ENCODE measurements around the gene RBFOX1.

RBFOX1 gene

DNA sequence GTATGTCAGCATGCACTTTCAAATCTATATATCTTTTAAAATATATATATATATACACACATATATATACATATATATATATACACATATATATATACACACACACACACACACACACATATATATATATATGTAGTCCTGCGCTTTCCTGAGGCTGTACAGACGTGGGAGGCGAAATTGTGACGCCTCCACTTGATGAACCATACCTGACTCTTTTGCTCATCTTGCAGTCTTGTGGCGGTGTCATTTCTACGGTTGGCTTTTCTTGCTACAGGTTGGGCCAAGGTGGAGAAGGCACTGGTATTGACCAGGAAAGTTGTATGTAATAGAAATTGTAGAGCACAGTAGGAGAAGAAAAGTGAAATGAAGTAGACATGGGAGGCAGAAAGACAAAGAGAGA, 88.2 kb downstream of the RBFOX1 start:
- no peak for DNase-seq (ENCODE audit: low spot score)

DNA sequence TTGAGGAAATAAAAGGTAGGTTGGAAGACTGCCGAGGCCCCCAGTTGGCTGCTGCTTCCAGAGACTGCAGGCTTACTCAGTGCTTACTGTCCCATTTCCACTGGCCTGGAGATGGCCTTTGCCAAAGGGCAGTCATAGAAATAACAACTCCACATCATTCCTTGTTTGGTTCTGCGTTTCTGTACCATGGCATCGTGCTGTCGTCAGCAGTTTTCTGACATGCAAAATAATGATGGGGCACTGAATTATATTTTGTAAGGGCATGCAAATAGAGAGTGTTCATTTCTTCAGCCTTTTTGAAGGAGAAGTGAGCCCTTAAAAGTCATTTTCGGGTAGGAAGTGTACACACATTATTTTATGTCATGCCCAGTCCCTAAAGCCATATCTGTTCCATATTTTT, 88.9 kb downstream of the RBFOX1 start:
- DNase-seq (ENCODE audit: low spot score), result no peak

DNA sequence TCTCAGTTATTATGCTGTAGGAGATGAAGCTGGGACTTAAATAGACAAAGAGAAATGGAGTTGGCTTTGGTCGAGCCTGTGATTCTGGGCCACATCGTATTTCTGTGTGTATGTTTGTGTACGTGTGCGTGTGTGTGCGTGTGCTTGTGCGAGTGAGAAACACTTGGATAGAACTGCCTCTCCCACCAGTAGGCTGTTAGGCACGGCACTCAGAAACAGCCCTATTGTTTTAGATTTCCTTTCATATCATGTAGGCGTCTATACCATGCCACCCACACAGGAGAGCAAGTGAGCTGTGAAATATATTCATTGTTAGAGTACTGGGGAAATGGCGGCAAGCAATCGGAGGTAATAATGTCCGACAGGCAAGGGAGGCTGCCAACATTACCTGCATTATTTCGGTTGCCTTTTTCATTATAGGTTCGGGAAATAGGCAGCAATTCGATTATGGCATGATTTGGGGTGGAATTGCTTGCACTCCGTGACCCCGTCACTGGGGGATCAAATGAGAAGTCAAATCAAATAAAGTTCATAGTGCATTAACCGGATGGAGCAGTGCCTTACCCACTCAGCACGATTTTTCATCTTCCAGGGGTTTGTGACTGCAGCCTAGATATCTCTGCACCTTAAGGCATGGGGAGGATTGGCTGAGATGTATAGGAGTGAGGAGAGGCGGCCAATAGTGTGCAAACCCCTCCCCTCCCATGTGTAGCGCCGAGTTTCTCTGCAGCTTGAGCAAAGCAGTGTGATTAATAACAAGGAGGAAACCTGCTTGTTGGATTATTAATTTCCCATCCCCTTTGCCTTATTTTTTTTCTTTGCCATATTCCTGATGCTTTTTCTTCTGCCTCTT, 89.6 kb downstream of the RBFOX1 start:
- DNase-seq (ENCODE audit: low spot score), result no peak

DNA sequence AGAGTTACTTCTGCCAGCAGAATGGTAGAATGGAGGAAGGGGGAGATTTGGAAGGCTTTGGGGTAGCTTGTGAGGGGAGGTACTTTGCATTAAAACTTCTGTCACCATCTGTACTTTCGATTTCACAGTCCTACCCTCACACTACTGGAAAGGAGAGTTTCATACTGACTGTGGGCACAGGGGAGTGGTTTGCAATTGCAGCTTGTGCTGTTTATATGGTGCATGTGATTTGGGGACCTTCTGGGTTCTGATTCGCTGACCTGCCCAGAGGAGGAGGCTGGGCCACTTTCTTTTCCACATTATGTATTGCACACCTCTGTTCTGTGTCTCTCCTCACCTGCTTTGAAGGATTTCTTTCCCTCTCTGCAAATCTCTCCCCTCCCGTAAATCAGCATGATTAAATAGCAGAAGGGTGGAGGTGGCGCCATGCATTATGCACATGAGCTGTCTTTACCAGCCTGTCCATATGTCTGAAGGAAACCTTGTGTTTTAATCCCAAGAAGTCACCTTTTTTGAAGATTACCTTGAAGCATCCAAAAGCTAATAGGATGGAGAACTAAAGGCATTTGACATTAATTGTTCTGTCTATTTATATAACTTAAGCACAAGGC, 90.9 kb downstream of the RBFOX1 start:
- DNase-seq (ENCODE audit: low spot score), result no peak

DNA sequence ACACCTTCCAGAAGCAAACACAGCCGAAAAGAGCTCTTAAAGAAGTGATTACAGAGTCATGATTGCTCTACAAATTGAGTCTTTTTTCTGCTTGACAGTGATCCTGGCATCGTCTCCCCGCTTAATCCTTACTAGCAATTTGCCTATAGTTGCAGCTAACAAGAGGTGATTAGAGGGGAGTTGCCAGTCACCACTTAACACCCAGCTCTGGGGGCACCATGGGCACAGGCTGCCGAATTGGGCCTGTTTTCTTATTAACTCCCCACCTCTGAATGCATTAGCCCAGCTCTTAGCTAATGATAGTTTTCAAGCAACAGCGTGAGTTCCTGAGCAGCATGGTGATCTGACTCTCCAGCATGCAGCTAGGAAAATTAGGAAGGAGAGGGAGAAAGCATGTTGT, 93.5 kb downstream of the RBFOX1 start:
- DNase-seq (ENCODE audit: low spot score), result no peak

DNA sequence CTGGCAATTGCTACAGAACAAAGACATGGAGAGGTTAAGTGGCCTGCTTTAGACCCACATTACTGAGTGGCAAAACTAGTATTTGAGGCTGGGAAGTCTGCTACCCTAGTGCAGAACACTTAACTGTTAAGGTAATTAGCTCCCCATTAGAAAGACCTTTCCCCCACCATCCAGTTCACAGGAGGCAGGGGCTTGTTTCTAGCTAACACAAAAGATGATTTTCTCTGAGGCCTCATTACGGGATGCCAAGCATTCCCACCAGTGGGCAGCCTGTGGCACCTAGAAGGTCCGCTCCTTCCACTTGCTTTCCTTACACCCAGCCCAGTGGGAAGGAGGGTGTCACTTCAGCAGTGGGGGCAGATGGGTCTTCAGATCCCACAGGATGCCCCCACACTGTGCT, 99.1 kb downstream of the RBFOX1 start:
- no peak for DNase-seq (ENCODE audit: low spot score)

DNA sequence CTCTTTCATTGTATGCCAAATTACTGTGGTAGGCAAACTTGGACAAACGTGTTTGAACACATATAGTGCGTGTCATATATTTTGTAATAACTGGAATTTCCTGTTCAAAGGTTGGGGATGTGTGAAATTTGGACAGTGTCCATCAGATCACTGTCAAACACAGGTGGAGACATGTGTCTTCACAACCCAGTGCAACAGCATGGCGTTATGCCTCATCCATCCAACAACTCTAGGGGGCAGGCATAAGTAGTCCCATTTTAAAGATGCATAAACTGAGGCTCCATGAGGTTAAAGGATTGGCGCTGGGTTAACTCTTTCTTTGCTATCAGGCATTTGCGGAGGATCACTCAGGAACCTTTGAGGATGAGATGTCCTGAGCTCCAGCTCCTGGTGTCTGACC, 103.7 kb downstream of the RBFOX1 start:
- no peak for DNase-seq (ENCODE audit: low spot score)

DNA sequence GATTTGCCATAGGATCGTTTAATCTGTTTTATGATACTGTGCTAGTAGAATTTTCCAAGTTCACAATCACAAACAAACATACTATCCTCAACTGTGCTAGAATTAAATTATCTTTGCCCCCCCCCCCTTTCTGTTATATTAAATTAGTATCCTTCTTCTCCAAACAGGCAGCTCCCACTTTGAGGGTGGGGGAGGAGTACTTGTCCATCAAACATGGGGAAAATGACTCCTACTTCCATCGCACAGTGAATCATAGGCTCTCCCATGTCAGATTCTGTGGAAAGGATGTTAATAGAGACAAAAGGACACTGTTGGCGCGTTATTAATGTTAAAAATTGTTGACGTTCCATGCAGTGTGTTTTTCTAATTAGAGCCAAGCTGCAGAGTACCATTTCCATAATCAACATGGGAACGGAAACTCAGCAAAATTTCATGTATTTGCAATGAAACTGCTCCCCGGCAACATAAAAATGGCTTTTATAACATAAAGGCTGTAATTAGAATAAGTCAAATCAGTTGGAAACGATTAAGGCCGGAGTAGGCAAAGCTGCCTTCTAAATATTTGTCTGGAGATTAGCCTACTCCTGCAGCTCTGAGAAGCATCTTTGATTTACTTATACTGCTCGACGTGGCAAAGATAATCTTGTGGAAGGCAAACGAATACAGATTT, 104.6 kb downstream of the RBFOX1 start:
- DNase-seq (ENCODE audit: low spot score), result no peak

DNA sequence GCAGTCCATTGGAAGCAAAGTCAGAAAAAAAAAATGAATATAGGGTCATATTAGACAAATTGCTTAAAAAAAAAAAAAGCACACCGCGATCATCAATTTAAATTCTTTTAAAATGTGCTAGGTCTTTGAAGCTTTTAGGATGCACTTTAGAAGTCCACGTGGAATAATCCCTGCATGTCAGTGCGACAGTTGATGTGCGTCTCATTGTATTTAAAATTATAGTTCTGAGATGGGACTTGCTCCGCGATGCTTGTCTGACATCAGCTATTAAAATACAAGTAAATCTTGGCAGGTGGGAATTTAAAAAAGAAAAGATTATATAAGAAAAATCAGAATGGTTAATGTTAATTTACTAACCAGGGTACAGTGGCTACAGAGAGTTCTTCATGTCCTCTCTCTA, 105.2 kb downstream of the RBFOX1 start:
- DNase-seq (ENCODE audit: low spot score), result no peak

DNA sequence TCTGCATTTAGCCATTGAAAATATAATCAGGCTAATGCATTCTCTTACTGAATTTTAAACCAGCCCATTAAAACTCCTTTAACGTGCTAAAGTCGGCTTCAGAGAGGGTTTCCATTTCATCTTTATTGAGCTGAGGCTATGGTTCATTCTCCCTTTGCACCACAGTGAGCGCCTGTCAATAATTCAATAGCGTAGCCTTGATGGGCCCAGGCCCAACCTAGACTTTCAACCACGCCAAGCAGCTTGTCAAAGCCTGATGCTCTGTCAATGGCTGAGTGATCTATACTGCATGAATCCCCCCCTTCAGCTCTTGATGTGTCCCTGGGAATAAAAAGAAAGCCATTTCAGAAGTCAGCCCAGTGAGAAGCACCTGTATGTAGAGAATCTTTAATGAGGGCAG, 106.0 kb downstream of the RBFOX1 start:
- no peak for DNase-seq (ENCODE audit: low spot score)

DNA sequence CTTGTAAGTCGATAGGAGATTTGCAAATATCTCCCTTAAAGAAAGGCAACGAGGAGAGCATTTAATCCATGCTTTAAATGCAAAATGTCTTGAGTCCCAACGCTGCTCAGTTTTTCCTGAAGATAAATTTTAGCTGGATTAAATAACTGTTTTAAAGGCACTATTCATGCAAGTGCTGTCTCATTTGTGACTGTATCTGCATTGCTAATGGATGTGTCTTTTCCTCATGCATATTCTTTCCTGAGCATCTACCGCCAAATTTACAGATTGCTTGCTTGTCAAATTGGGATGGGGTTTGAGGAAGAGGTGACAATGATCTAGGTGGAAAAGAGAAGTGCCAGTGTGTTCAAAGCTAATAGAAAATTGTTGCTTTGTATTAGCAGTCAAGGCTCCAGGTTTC, 106.9 kb downstream of the RBFOX1 start:
- DNase-seq (ENCODE audit: low spot score), result no peak

DNA sequence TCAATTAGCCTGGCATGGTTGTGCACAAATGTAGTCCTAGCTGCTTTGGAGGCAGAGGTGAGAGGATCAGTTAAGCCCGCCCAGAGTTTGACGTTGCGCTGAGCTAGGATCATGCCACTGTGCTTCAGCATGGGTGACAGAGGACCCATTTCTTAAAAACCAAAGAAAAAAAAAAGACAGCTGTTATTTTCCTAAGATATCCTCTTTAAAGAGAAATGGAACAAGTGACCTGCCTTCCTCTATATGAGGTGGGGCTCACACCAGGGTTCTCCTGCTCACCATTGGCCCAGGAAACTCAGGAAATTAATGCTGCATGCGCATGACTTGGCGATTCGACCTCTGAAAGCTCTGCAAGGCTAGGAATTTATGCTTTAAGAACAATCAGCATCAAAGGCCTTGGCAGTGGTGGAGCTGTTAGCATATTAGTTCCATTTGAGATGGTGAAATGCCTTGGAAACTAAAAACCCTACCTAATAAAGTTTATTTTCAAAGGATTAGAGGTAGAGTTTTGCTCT, 108.3 kb downstream of the RBFOX1 start:
- no peak for DNase-seq (ENCODE audit: low spot score)

DNA sequence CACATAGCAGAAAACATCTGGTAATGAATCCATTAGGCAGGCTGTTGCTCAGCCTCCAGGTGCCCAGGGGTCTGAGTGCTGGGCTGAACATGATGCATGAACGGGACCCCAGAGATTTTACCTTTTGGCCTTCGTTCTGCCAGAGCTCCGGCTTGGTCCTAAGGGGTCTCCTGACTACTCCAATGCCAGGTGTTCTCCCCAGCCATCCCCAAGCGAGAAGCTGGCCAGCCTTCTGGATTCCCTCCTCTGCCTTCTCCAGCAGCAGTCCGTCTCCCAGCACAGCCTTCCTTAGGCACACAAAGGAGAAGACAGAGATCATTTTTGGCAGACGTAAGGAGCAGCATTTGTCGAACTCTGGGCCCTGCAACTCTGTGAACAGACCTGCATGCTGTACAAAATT, 109.4 kb downstream of the RBFOX1 start:
- DNase-seq (ENCODE audit: low spot score), result no peak

DNA sequence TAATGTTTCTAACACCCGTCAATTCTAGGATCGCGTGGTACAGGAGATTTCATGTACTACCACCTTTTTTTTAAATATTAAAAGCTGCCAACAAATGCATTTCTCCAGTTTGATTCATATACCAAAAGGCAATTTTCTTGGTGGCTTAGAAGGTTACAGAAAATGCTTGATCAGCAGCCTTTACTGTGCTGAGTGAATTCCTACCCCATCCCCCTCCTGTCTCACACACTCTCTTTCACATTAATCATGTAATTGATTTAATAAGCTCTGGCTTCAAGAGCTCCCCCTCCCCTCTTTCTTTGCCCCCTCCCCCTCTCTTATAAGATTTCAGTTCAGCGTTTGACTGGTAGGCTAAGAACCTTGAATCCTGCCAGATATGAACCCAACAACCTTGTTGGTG, 110.5 kb downstream of the RBFOX1 start:
- no peak for DNase-seq (ENCODE audit: low spot score)

DNA sequence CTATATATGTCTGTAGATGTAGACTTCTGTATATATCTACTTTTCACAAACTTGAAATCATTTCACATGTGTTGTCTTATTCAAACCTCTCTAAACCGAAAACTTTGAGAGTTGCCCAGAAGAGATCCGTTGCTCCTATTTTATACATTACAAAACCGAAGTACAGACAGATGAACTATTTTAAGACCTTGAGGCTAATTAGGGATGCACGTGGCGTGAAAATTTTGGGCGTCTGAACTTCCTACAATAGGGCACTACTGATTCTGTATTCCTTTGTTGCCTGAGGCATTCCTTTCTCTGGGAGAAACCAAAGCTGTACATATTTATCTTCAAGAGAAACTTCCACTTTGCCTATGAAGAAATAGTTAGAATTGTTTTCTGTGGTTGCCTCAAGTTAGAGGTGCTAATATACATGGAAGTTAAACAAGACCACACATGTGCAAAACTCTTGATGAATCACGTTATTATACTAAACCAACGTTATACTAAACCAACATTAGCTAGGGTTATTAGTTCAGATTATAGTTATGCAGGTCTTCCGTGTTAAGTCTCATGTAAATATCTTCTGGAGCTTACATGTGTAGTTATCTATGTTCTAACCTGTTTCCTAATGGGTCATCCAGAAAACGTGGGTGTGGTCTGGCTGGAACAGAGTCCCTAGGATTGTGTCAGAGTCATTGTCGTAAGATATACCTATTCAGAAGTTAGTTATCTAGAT, 111.2 kb downstream of the RBFOX1 start:
- no peak for DNase-seq (ENCODE audit: low spot score)

DNA sequence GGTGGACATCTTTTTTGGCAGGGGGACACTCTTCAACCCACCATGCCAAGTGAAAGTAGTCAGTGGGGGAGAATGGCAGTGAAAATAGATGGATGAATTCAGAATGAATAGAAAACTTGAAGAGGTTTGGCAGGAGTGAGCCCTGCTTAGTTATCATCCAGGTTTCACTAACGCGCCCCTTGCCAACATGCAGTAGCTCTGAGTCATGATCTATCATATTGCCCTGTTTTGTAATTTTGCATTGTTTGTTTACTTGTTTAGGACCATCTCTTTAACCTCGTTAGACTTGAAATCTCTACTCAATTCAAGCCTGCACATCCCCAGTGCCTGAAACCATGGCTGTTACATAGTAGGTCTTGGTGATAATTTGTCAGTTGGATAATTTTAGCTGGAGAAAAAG, 116.7 kb downstream of the RBFOX1 start:
- no peak for DNase-seq (ENCODE audit: low spot score)

DNA sequence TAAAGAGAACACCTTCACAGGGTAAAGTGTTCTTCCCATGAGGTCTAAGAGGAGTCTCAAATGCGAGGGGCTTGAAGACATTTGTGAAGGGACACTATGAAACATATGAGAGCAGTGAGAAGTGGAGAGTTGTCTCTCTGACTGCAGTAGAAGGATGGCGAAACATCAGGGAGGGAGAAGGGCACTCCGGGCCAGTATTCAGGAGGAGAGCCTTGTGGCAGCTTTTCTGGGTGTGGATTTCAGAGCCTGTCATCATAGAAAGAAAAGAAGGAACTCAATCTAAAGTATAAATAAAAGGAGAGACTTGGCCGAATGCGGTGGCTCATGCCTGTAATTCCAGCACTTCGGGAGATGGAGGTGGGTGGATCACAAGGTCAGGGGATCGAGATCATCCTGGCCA, 117.2 kb downstream of the RBFOX1 start:
- no peak for DNase-seq (ENCODE audit: low spot score)

DNA sequence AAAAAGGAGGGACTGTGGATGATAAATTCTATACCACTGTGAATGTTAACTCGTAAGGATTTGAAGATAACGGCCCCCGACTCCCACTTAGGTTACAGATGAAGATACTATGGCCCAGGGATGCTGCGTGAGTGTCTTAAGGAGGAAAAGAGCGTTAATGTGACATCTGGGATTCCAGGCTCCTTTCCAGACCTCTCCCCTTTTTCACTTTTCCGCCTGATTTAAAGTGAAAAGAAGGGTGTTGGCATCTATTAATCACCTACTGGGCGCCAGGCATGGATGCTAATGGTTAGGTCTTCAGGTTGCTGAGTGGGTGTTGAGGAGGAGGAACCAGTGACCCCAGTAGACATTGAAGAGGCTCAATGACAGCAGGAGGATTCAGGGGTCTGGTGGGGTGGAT, 117.8 kb downstream of the RBFOX1 start:
- no peak for DNase-seq (ENCODE audit: low spot score)

DNA sequence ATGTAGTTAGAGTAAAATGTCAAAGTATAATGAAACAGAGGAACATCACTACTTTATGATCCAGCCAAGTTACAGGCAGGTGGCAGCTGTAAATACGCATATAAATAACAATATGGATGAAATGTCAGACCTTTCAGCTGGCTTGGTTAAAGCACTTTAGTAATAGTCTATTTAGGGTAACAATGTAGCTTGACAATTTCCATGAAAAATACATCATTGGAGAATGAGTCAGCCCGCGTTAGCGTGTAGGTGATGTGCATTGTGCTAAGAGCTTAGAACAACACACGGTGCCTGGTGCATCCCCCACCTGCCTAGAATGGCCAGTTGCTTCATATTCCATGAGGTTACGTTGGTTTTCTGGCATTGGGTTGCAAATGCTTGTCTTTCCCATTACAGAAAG, 119.4 kb downstream of the RBFOX1 start:
- DNase-seq (ENCODE audit: low spot score), result no peak

DNA sequence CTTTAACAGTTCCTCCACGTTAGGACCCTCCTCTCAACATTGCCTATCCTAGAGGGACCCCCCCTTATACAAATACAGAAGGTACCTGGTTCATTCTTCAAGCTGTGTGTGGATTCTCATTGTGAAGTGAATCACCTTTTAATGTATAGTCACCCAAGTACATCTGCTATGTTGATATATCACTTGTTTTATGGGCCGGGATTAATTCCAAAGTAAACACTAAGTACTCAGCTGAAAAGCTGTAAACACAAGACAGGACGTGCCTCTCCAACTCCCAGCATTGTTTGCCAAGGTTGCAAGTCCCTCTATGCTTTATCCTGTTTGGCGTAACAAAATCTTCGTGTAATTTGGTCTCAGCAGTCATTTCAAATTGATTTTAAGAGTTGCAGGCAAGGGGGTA, 123.6 kb downstream of the RBFOX1 start:
- no peak for DNase-seq (ENCODE audit: low spot score)

DNA sequence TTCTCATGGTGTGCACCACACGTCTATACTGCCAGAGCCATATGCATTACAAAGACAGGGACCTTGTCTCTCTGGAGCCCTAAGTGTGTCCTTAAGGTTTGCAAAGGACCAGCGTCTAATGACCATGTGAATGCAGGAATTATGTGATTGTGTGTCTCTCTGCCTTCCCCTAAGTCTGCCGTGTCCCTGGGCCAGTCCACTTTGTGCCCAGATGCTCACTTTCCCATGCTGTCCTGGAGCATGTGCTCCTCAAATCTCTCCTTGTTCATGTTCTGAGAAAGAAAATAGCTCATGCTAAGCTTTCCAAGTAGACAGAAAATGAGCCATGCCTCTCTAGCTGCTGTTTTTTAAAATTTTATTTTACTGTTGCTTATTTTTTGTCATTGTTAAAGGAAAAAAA, 125.5 kb downstream of the RBFOX1 start:
- no peak for DNase-seq (ENCODE audit: low spot score)

DNA sequence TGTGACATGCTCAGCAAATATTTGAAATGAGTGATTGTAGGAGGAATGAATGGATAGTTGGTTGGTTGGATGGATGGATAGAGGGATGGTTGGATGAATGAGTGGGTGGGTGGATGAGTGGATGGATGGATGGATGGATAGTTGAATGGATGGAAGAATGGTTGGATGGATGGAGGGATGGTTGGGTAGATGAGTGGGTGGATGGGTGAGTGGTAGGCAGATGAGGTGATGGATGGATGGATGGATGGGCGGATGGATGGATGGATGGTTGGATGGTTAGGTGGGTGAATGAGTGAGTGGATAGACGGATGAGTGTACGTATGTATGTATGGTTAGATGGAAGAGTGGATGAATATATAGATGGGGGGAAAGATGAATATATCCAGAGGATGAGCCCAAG, 137.7 kb downstream of the RBFOX1 start:
- no peak for DNase-seq (ENCODE audit: low spot score)

DNA sequence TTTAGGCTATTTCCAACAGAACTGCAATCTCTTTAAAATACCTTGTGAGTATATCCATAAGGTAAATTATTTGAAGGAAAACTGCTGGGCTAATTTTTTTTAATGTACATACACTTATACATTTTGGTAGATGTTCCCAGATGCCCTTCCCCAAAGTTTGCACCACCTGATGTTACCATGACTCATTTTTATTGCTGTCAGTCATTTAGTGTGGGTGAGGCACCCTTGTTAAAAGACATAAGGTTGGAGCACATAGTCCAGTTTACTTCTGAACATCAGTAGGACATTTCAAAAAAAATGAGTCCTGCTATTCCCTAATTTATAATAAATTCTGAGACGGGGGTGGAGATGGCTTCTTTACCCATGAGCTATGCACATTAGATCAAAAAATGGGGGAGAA, 138.6 kb downstream of the RBFOX1 start:
- DNase-seq (ENCODE audit: low spot score), result no peak

All from HuH-7 (cell line).